ENCODE data around the gene NOSTRIN. TPM values are rescaled to one million over a fixed set of nuclear protein-coding genes. Genes with fewer than 3 reads are reported as not detected.

Gene NOSTRIN
- total and polyA plus RNA-seq, 2 of the 8 experiments (the other 6 are each of a cell fraction or from before 2014, with no cell fraction given) = not detected

- Histone ChIP-seq H3K4me2 (ENCODE audit: insufficient read depth in 1 of 2, low read depth in 2 of 2, low read length in 2 of 2) (peak overlapping the region in 1 of 2 experiments; percentile 27; a peak in 1 of 4 replicates), H3K4me3 (ENCODE audit: extremely low read depth in 1 of 4, insufficient read depth in 2 of 4, low read depth in 3 of 4, low read length in 4 of 4) (no peak overlapping the region), H3K4me1 (replicated peaks in 1 of 4; ENCODE audit: control insufficient read depth in 3 of 4, insufficient read depth in 4 of 4, low read length in 3 of 4) (peaks cover 4 to 22% (median 15%) of the 10 kb centered on the region in 4 experiments; a peak in 5 of 7 replicates), H4K91ac (replicated peaks; ENCODE audit: insufficient read length, low read length) (peak overlapping the region; percentile 20), H2AFZ (ENCODE audit: low read length) (no peak overlapping the region), H3K4ac (replicated peaks; ENCODE audit: insufficient read length, low read depth, low read length) (no peak overlapping the region), H3K79me2 (ENCODE audit: control insufficient read depth in 1 of 2, insufficient read depth in 2 of 2, low read length in 2 of 2) (no peaks in the 10 kb centered on the region), H2BK5ac (ENCODE audit: low read depth, low read length) (no peak overlapping the region), H3K56ac (replicated peaks; ENCODE audit: insufficient read length, low read depth, low read length) (no peak overlapping the region), H3K14ac (ENCODE audit: insufficient read length) (no peak overlapping the region), H2BK120ac (replicated peaks; ENCODE audit: low read depth, low read length) (no peak overlapping the region), H3K9ac (replicated peaks in 1 of 4; ENCODE audit: extremely low read depth in 1 of 4, low read depth in 3 of 4, low read length in 3 of 4) (no peak overlapping the region), H2AK5ac (ENCODE audit: low read depth, low read length) (no peak overlapping the region), H3K27me3 (replicated peaks in 1 of 4; ENCODE audit: control insufficient read depth in 3 of 4, extremely low read depth in 1 of 4, insufficient read depth in 3 of 4, low read length in 3 of 4) (no peaks in the 10 kb centered on the region), H3K36me3 (ENCODE audit: control insufficient read depth in 2 of 4, insufficient read depth in 4 of 4, low read length in 3 of 4) (no peaks in the 10 kb centered on the region), H3K79me1 (ENCODE audit: low read depth, low read length) (no peaks in the 10 kb centered on the region), H4K5ac (ENCODE audit: insufficient read length, low read depth, low read length) (no peak overlapping the region), H4K20me1 (replicated peaks in 1 of 2; ENCODE audit: control insufficient read depth in 1 of 2, insufficient read depth in 2 of 2, low read length in 2 of 2) (no peaks in the 10 kb centered on the region), H4K8ac (ENCODE audit: extremely low read depth, insufficient read depth, low read length) (no peak overlapping the region), H3K23me2 (ENCODE audit: low read depth, low read length) (no peaks in the 10 kb centered on the region), H2BK20ac (ENCODE audit: low read length) (no peak overlapping the region), H3K27ac (ENCODE audit: low read depth, low read length) (no peak overlapping the region), H3K23ac (ENCODE audit: insufficient read length) (no peak overlapping the region), H2BK12ac (ENCODE audit: low read depth, low read length) (no peak overlapping the region), H2BK15ac (ENCODE audit: low read length) (no peak overlapping the region), H3K9me3 (ENCODE audit: insufficient read depth in 2 of 2, low read depth in 1 of 2, low read length in 1 of 2) (no peaks in the 10 kb centered on the region), H3K18ac (ENCODE audit: extremely low read depth, low read length) (no peak overlapping the region)
- FAIRE-seq (no peak), DNase-seq (ENCODE audit: low read depth in 1 of 2, low spot score in 2 of 2) (no peak)
- CTCF ChIA-PET (ENCODE audit: partially characterized antibody) = interaction anchor here (0.5 to 2.9 kb wide), 7 partner anchors 14 to 143 kb away, joined by 3 to 11 read pairs (median 3); no protein-coding TSS in a partner anchor
- 46% methylated on average over 2 of the region's 2 CpGs; no CpG with 5 or more reads in 1 of the 2 experiments for WGBS, 2 experiments (ENCODE audit: extremely low coverage in 1 of 2, insufficient coverage in 1 of 2, insufficient read length in 1 of 2, insufficient replicate concordance in 2 of 2, low coverage in 1 of 2, low lambda C conversion rate in 2 of 2, missing lambda C conversion rate in 1 of 2)
- POLR2A ChIA-PET (ENCODE audit: partially characterized antibody) = interaction anchor here (0.8 kb wide), 1 partner anchor 446 kb away, joined by 3 read pairs; no protein-coding TSS in a partner anchor
- TF ChIP-seq RFX5 (IDR thresholded peaks at IDR 0.05; ENCODE audit: borderline replicate concordance, low read depth, low read length) (no peak), SIN3A (conservative IDR thresholded peaks at IDR 0.05 in 1 of 2, IDR thresholded peaks at IDR 0.05 in 1 of 2; ENCODE audit: low read depth in 1 of 2, low read length in 2 of 2) (no peak), TAF7 (optimal IDR thresholded peaks at IDR 0.05; ENCODE audit: borderline replicate concordance, low read depth, low read length) (no peak), TAF1 (IDR thresholded peaks at IDR 0.05; ENCODE audit: low read depth, low read length) (no peak)
These were observed 966 bp upstream of the NOSTRIN start for GRCh38 chr2:168801471-168801870.

All from H1 (cell line).